Measurements from ENCODE around the gene BSN. TPM values are rescaled to one million over a fixed set of nuclear protein-coding genes. Genes with fewer than 3 reads are reported as not detected.

The BSN gene
- total RNA-seq, 2 experiments from 2014 or later, result 0.08 to 0.11 TPM

DNA sequence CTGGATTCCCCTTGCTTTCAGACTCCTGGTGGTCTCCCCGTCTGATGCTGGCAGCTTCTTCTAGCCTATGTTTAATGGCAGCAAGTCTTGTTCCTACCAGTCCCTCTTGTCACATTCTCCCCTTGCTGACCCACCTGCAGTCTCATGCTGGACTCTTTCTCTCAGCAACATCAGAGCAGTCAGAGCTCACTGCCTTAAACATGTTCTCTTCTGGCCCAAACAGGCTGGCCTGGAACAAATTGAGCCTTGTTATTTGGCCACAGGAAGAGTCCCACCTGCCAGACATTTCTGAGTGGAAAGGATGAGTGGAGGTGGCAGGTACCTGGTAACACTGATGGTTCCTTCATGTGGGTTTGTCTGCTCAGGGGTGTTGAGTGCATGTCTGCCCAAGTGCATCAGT, 60.7 kb downstream of the BSN start:
- Mint-ChIP-seq H3K9me3 (peaks cover 4% of the 10 kb centered on the region), H3K27me3 (no peaks in the 10 kb centered on the region), H3K36me3 (ENCODE audit: low read depth) (no peaks in the 10 kb centered on the region), H3K27ac (no peak overlapping the region), H3K4me3 (no peak overlapping the region), H3K4me1 (ENCODE audit: low read depth) (no peaks in the 10 kb centered on the region)
- Histone ChIP-seq H3K36me3 (ENCODE audit: insufficient read depth, low read length) (no peaks in the 10 kb centered on the region), H3K27ac (ENCODE audit: low read depth in 1 of 2, low read length in 2 of 2) (no peak overlapping the region), H3K9me3 (ENCODE audit: control insufficient read depth in 1 of 2, insufficient read depth in 1 of 2, low read length in 2 of 2) (no peaks in the 10 kb centered on the region), H3K27me3 (ENCODE audit: control insufficient read depth in 1 of 2, insufficient read depth in 2 of 2, low read length in 2 of 2) (no peaks in the 10 kb centered on the region), H3K4me3 (ENCODE audit: low read length) (no peak overlapping the region), H3K4me1 (ENCODE audit: insufficient read depth, low read length) (no peaks in the 10 kb centered on the region)
- DNase-seq, result no peak
- ChIA-PET POLR2A (no interaction called here), CTCF (no interaction called here)
- intact Hi-C loops (cut with DNase I, micrococcal nuclease), result no loop called here
- ATAC-seq (ENCODE audit: poor library complexity), result no peak
- TF ChIP-seq CTCF (IDR thresholded peaks at IDR 0.05), result no peak

- H3K27me3 Mint-ChIP-seq, result no peaks in the 10 kb centered on the region
- Histone ChIP-seq H3K27me3 (ENCODE audit: control insufficient read depth in 1 of 2, insufficient read depth in 2 of 2, low read length in 2 of 2) (no peaks in the 10 kb centered on the region), H3K9me3 (ENCODE audit: control insufficient read depth in 1 of 2, insufficient read depth in 1 of 2, low read length in 2 of 2) (no peaks in the 10 kb centered on the region), H3K36me3 (ENCODE audit: insufficient read depth, low read length) (no peaks in the 10 kb centered on the region), H3K4me3 (ENCODE audit: low read length) (no peak overlapping the region), H3K4me1 (ENCODE audit: insufficient read depth, low read length) (no peaks in the 10 kb centered on the region), H3K27ac (ENCODE audit: low read depth in 1 of 2, low read length in 2 of 2) (no peak overlapping the region)
- intact Hi-C loops (cut with DNase I, micrococcal nuclease), result no loop called here
- no peaks in the 10 kb centered on the region for H3K4me1 Mint-ChIP-seq (ENCODE audit: low read depth)
- TF ChIP-seq CTCF (IDR thresholded peaks at IDR 0.05), result no peak
- H3K27ac Mint-ChIP-seq, result no peak overlapping the region
- H3K36me3 Mint-ChIP-seq (ENCODE audit: low read depth), result no peaks in the 10 kb centered on the region
- no peak for ATAC-seq (ENCODE audit: poor library complexity)
- ChIA-PET CTCF (no interaction called here), POLR2A (no interaction called here)
- no peak overlapping the region for H3K4me3 Mint-ChIP-seq
- DNase-seq, result no peak
- peaks cover 4% of the 10 kb centered on the region for H3K9me3 Mint-ChIP-seq
These were observed 61.8 kb downstream of the BSN start for GRCh38 chr3:49616061-49616460.

DNA sequence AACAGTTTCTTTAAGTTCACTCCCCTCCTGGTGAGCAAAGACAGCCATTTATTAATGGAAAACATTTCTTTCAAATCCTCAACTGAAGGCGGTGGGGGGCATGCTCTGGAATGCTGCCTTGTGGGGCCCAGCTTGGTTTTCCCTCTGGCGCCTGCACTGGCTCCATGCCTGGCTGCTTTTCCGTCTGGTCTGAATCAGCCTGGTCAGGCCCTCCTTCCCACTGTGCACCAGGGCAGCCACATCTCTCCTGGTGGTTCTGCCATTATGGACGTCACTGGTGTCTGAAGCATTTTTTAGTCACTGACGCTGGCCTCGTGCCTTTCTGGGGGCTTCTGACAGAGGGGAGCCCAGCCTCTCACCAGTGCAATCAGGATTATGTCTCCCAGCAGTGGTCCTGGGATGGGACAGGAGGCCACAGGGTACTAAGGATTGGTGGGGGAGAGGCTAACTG, 62.2 kb downstream of the BSN start:
- ATAC-seq (ENCODE audit: poor library complexity) (no peak), DNase-seq (no peak)
- Histone ChIP-seq H3K4me3 (ENCODE audit: low read length) (no peak overlapping the region), H3K27ac (ENCODE audit: low read depth in 1 of 2, low read length in 2 of 2) (no peak overlapping the region), H3K36me3 (ENCODE audit: insufficient read depth, low read length) (no peaks in the 10 kb centered on the region), H3K4me1 (ENCODE audit: insufficient read depth, low read length) (no peaks in the 10 kb centered on the region), H3K9me3 (ENCODE audit: control insufficient read depth in 1 of 2, insufficient read depth in 1 of 2, low read length in 2 of 2) (no peaks in the 10 kb centered on the region), H3K27me3 (ENCODE audit: control insufficient read depth in 1 of 2, insufficient read depth in 2 of 2, low read length in 2 of 2) (no peaks in the 10 kb centered on the region)
- H3K36me3 Mint-ChIP-seq (ENCODE audit: low read depth), result no peaks in the 10 kb centered on the region
- H3K27ac Mint-ChIP-seq, result no peak overlapping the region
- ChIA-PET CTCF (no interaction called here), POLR2A (no interaction called here)
- H3K4me3 Mint-ChIP-seq, result no peak overlapping the region
- H3K4me1 Mint-ChIP-seq (ENCODE audit: low read depth), result no peaks in the 10 kb centered on the region
- no peak for TF ChIP-seq CTCF (IDR thresholded peaks at IDR 0.05)
- H3K9me3 Mint-ChIP-seq, result peaks cover 4% of the 10 kb centered on the region
- intact Hi-C loops (cut with DNase I, micrococcal nuclease), result no loop called here
- no peaks in the 10 kb centered on the region for H3K27me3 Mint-ChIP-seq

Data from CD4-positive, alpha-beta T cell (primary cell).